K562 (cell line): ENCODE data around the gene RTBDN. TPM values are rescaled to one million over a fixed set of nuclear protein-coding genes. Genes with fewer than 3 reads are reported as not detected.
A peak's percentile ranks its signal among the peaks of the same experiment; 100 is the strongest.

Experiments
- ARHGAP35 ChIP-seq: fragments of 450-650 bp; IDR thresholded peaks from 2 replicates; pipeline ENCODE4 v1.6.1; 2018; ENCODE audit not compliant: partially characterized antibody
- BCOR ChIP-seq: fragments of 450-650 bp; IDR thresholded peaks from 2 replicates; pipeline ENCODE4 v1.6.1; 2016
- CHD4 ChIP-seq: fragments of 200-600 bp; sonication (generic); IDR thresholded peaks from 3 replicates; pipeline ENCODE4 v1.6.1; 2012; ENCODE audit warnings: low read depth, mild to moderate bottlenecking, mixed read lengths, low read length, inconsistent platforms; ENCODE audit not compliant: insufficient read depth, insufficient replicate concordance, poor library complexity, severe bottlenecking
- HDAC2 ChIP-seq: fragments of 450-650 bp; IDR thresholded peaks from 2 replicates; pipeline ENCODE4 v1.6.1; 2016; ENCODE audit warnings: mild to moderate bottlenecking
- KDM1A ChIP-seq, 2 experiments: fragments of 450-650 bp; IDR thresholded peaks; 2 replicates each; pipeline ENCODE4 v1.6.1; 2016; ENCODE audit warnings: mild to moderate bottlenecking in 2 of 2
- KHSRP ChIP-seq: fragments of 450-650 bp; IDR thresholded peaks from 2 replicates; pipeline ENCODE4 v1.6.1; 2017
- MCM7 ChIP-seq, 2 experiments: fragments of 450-650 bp; IDR thresholded peaks; 2 replicates each; pipeline ENCODE4 v1.6.1; 2016 to 2018
- MIER1 ChIP-seq: fragments of 450-650 bp; IDR thresholded peaks from 2 replicates; pipeline ENCODE4 v1.6.1; 2016; ENCODE audit warnings: antibody characterized with exemption, mild to moderate bottlenecking, low read depth
- NR2C2 ChIP-seq, 2 experiments: fragments of 200-800 bp in 1 of 2; sonication (Bioruptor generic) in 1 of 2; sonication (generic) in 1 of 2; formaldehyde crosslinking in 1 of 2; IDR thresholded peaks; 2 replicates each; pipeline versions ENCODE4 v1.6.1 to v1.8.0; 2016 to 2022; ENCODE audit warnings: mild to moderate bottlenecking in 1 of 2, missing compliant biosample characterization in 1 of 2, missing genetic modification characterization in 1 of 2, missing genetic modification reagents in 1 of 2
- PHTF2 ChIP-seq: fragments of 250-450 bp; sonication (Bioruptor Pico); IDR thresholded peaks from 2 replicates; pipeline ENCODE4 v1.5.0; 2021; ENCODE audit warnings: mild to moderate bottlenecking
- POLR2A ChIP-seq: fragments of 450-650 bp; conservative IDR thresholded peaks from 2 replicates; pipeline ENCODE4 v1.6.1; 2016
- PTTG1 ChIP-seq: fragments of 450-650 bp; IDR thresholded peaks from 2 replicates; pipeline ENCODE4 v1.6.1; 2016; ENCODE audit warnings: low read depth, mild to moderate bottlenecking, missing genetic modification characterization, missing compliant biosample characterization
- RBM25 ChIP-seq: fragments of 200-400 bp; formaldehyde crosslinking; IDR thresholded peaks from 2 replicates; pipeline ENCODE4 v1.6.1; 2018; ENCODE audit warnings: low read length, low read depth, moderate library complexity; ENCODE audit not compliant: severe bottlenecking
- SAFB ChIP-seq: fragments of 200-400 bp; formaldehyde crosslinking; IDR thresholded peaks from 2 replicates; pipeline ENCODE4 v1.6.1; 2017; ENCODE audit warnings: low read depth, low read length, borderline replicate concordance
- SRF ChIP-seq, 2 experiments: fragments of 250-450, 450-650 bp in 1 of 2; sonication (Bioruptor Pico) in 1 of 2; sonication (generic) in 1 of 2; formaldehyde crosslinking; IDR thresholded peaks; 2 replicates each; pipeline versions ENCODE4 v1.5.0 to v1.5.1; 2020 to 2022; ENCODE audit warnings: mild to moderate bottlenecking in 1 of 2, missing genetic modification reagents in 1 of 2
- TCFL5 ChIP-seq: fragments of 250-450 bp; sonication (Bioruptor Pico); conservative IDR thresholded peaks from 2 replicates; pipeline ENCODE4 v1.6.1; 2021; ENCODE audit warnings: mild to moderate bottlenecking, moderate library complexity, matching md5 sums
- XRCC4 ChIP-seq: IDR thresholded peaks from one replicate; pipeline ENCODE4 v1.6.1; 2011; ENCODE audit not compliant: insufficient read depth, insufficient read length; ENCODE audit errors: extremely low read depth
- ZBED1 ChIP-seq: IDR thresholded peaks from 2 replicates; pipeline ENCODE4 v1.6.1; 2014
- ZNF354B ChIP-seq: fragments of 250-450 bp; sonication (Bioruptor Pico); IDR thresholded peaks from 2 replicates; pipeline ENCODE4 v1.4.0; 2020
- ZNF561 ChIP-seq: fragments of 450-650 bp; formaldehyde crosslinking; conservative IDR thresholded peaks from 2 replicates; pipeline ENCODE4 v1.4.0; 2020; ENCODE audit warnings: mild to moderate bottlenecking, moderate library complexity
- ZNF75A ChIP-seq: fragments of 450-650 bp; formaldehyde crosslinking; IDR thresholded peaks from 2 replicates; pipeline ENCODE4 v1.4.0; 2020; ENCODE audit warnings: mild to moderate bottlenecking
- ZNF766 ChIP-seq: fragments of 200-800 bp; sonication (Bioruptor generic); conservative IDR thresholded peaks from 2 replicates; pipeline ENCODE4 v1.6.1; 2016; ENCODE audit warnings: missing genetic modification characterization, missing compliant biosample characterization
- ZNF830 ChIP-seq: fragments of 250-450 bp; sonication (Bioruptor Pico); IDR thresholded peaks from 2 replicates; pipeline ENCODE4 v1.5.0; 2021; ENCODE audit warnings: mild to moderate bottlenecking
- polyA plus RNA-seq, 8 experiments: library from polyadenylated mRNA; depleted of rRNA in 4 of 8; stranded (reverse) in 5 of 8; unstranded in 3 of 8; fragments of >200 nt; fragmentation: Nextera tagmentation in 2 of 8; fragmentation: Illumina TruSeq in 1 of 8; extraction: Ambion mirVana in 2 of 8; extraction: Trizol in 1 of 8; gene quantifications; 2 replicates each; pipeline versions ENCODE4 v1.2.1 to v1.2.3, GENCODE V29; 2011 to 2014; ENCODE audit warnings: inconsistent platforms in 1 of 8, missing spikeins in 1 of 8
- total RNA-seq, 7 experiments: library from RNA; depleted of rRNA in 6 of 7; stranded (reverse); fragments of >200 nt in 6 of 7; fragmentation: Illumina TruSeq in 2 of 7; extraction: Trizol in 2 of 7; gene quantifications; 2 replicates each; pipeline versions ENCODE4 v1.2.1 to v1.2.3, GENCODE V29; 2011 to 2021; ENCODE audit warnings: low replicate concordance in 1 of 7
- TF ChIP-seq, protein P1 (sequence below): fragments of 450-650 bp; IDR thresholded peaks from 2 replicates; pipeline ENCODE4 v1.6.1; 2016; ENCODE audit warnings: low read depth, mild to moderate bottlenecking, moderate library complexity
- TF ChIP-seq, protein P2 (sequence below): fragments of 450-650 bp; IDR thresholded peaks from 2 replicates; pipeline ENCODE4 v1.7.1; 2018; ENCODE audit warnings: mild to moderate bottlenecking, low read depth; ENCODE audit not compliant: partially characterized antibody
- TF ChIP-seq, protein P3 (sequence below): sonication (generic); formaldehyde crosslinking; IDR thresholded peaks from 2 replicates; pipeline ENCODE4 v1.9.0; 2022; ENCODE audit warnings: mild to moderate bottlenecking, missing genetic modification reagents

RTBDN gene
- total and polyA plus RNA-seq, 9 of the 15 experiments (the other 6 are each of a cell fraction or from before 2014, with no cell fraction given): 0.20 to 2.3 (median 0.72) TPM; not detected in 1

DNA sequence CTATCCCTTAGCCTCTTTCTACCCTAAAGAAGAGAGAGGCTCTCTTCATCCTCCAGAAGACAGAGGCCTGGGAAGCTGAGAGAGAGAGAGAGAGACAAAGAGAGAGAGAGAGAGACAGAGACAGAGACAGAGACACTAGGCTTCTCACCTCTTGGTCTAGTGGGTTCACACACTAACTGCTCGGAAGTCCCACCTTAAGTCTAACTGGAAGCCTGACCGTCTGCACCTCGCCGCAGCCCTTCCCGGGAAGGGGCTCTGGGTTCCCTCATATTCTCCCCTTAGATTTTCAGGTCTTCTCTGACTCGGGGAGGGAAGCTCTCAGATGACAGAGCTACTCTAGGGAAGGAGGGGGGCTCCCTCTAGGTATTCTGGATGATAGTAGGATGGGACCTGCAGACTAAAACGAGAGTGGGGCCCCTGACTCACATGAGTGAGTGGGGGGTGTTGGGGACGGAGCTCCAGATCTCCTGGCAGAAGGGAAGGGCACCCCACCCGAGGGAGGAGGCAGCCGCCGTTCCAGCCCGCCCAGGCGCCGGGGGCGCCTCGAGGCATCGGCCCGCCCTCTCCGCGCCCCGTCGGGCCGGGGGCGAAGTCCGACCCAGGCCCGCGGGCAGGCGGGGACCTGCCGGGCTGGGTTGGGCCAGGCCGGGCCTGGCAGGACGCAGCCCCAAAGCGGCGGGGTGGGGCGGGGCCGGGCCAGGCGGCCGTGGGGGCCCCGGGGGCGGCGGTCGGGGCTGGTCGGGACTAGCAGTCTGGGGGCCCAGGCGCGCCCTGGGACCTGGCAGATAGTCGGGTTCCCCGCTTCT is 45.1 kb downstream of the RTBDN start (continued):
- TF ChIP-seq, protein P1, sequence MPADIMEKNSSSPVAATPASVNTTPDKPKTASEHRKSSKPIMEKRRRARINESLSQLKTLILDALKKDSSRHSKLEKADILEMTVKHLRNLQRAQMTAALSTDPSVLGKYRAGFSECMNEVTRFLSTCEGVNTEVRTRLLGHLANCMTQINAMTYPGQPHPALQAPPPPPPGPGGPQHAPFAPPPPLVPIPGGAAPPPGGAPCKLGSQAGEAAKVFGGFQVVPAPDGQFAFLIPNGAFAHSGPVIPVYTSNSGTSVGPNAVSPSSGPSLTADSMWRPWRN: no peak
- TF ChIP-seq MIER1: peak; percentile 40; the same call in 1 of the 2 replicates
- no peak for TF ChIP-seq PTTG1
- no peak for TF ChIP-seq ZNF561 (CRISPR knock-in tag)
- TF ChIP-seq NR2C2 (CRISPR knock-in tag; IDR thresholded peaks at IDR 0.05): no peak
- TF ChIP-seq NR2C2 (tag; IDR thresholded peaks at IDR 0.05): peak; percentile 66; the same call in 1 of the 2 replicates
- peak; percentile 76 for TF ChIP-seq CHD4
- no peak for TF ChIP-seq PHTF2 (CRISPR knock-in tag)
- peak; percentile 94 for TF ChIP-seq BCOR
- no peak for TF ChIP-seq ZNF830 (CRISPR knock-in tag)
- 0 out of 2 replicates have a peak, but pooled peaks have one; percentile 29 for TF ChIP-seq POLR2A
- 0 out of 2 replicates have a peak, but pooled peaks have one; percentile 3 for TF ChIP-seq TCFL5 (CRISPR knock-in tag)
- TF ChIP-seq XRCC4: no peak
- peak in 1 of 2 experiments; percentile 74; a peak in 2 of 4 replicates for TF ChIP-seq KDM1A (IDR thresholded peaks at IDR 0.05)
- 0 out of 4 replicates have a peak, but pooled peaks of 1 of the 2 experiments have one; percentile 21 for TF ChIP-seq MCM7 (IDR thresholded peaks at IDR 0.05)
- TF ChIP-seq ZBED1: no peak
- no peak for TF ChIP-seq ARHGAP35
- TF ChIP-seq SRF (CRISPR knock-in tag; IDR thresholded peaks at IDR 0.05): 0 out of 4 replicates have a peak, but pooled peaks of 1 of the 2 experiments have one; percentile 23
- TF ChIP-seq, protein P2, sequence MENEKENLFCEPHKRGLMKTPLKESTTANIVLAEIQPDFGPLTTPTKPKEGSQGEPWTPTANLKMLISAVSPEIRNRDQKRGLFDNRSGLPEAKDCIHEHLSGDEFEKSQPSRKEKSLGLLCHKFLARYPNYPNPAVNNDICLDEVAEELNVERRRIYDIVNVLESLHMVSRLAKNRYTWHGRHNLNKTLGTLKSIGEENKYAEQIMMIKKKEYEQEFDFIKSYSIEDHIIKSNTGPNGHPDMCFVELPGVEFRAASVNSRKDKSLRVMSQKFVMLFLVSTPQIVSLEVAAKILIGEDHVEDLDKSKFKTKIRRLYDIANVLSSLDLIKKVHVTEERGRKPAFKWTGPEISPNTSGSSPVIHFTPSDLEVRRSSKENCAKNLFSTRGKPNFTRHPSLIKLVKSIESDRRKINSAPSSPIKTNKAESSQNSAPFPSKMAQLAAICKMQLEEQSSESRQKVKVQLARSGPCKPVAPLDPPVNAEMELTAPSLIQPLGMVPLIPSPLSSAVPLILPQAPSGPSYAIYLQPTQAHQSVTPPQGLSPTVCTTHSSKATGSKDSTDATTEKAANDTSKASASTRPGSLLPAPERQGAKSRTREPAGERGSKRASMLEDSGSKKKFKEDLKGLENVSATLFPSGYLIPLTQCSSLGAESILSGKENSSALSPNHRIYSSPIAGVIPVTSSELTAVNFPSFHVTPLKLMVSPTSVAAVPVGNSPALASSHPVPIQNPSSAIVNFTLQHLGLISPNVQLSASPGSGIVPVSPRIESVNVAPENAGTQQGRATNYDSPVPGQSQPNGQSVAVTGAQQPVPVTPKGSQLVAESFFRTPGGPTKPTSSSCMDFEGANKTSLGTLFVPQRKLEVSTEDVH: no peak
- TF ChIP-seq, protein P3, sequence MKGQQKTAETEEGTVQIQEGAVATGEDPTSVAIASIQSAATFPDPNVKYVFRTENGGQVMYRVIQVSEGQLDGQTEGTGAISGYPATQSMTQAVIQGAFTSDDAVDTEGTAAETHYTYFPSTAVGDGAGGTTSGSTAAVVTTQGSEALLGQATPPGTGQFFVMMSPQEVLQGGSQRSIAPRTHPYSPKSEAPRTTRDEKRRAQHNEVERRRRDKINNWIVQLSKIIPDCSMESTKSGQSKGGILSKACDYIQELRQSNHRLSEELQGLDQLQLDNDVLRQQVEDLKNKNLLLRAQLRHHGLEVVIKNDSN (CRISPR knock-in tag): no peak
- TF ChIP-seq ZNF75A (CRISPR knock-in tag): no peak
- no peak for TF ChIP-seq SAFB
- TF ChIP-seq HDAC2: peak; percentile 84
- TF ChIP-seq KHSRP: no peak
- TF ChIP-seq RBM25: peak; percentile 71
- peak; percentile 56; the same call in 1 of the 2 replicates for TF ChIP-seq ZNF766
- TF ChIP-seq ZNF354B (CRISPR knock-in tag): no peak
